Measurements from ENCODE around the gene NUP93.

DNA sequence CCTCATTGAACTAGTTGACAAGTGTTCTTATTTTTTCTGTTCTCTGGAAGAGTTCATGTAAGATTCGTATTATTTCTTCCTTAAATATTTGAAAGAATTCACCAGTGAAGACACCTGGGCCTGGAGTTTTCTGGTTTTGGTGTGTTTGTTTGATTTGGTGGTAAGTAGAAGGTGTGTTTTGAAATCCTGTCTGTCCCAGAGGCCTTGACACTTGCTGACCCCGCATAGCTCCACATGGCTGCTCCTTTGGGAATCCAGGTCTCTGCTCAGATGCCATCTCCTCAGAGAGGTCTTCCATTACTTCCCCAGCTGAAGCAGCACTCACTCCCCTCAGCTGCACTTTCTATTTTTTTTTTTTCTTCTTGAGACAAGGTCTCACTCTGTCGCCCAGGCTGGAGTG, 5.7 kb upstream of the NUP93 start:
- TF ChIP-seq RAD21 (IDR thresholded peaks at IDR 0.05; ENCODE audit: low read depth) (no peak), EZH2 (IDR thresholded peaks at IDR 0.05) (no peak), POLR2A (IDR thresholded peaks at IDR 0.05; ENCODE audit: borderline replicate concordance, extremely low read depth, insufficient read depth, insufficient read length) (no peak), POLR2AphosphoS5 (IDR thresholded peaks at IDR 0.05; ENCODE audit: low read depth, low read length) (no peak), EGR1 (IDR thresholded peaks at IDR 0.05; ENCODE audit: low read depth) (no peak)
- TF ChIP-seq, protein P1, sequence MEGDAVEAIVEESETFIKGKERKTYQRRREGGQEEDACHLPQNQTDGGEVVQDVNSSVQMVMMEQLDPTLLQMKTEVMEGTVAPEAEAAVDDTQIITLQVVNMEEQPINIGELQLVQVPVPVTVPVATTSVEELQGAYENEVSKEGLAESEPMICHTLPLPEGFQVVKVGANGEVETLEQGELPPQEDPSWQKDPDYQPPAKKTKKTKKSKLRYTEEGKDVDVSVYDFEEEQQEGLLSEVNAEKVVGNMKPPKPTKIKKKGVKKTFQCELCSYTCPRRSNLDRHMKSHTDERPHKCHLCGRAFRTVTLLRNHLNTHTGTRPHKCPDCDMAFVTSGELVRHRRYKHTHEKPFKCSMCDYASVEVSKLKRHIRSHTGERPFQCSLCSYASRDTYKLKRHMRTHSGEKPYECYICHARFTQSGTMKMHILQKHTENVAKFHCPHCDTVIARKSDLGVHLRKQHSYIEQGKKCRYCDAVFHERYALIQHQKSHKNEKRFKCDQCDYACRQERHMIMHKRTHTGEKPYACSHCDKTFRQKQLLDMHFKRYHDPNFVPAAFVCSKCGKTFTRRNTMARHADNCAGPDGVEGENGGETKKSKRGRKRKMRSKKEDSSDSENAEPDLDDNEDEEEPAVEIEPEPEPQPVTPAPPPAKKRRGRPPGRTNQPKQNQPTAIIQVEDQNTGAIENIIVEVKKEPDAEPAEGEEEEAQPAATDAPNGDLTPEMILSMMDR (IDR thresholded peaks at IDR 0.05 in 2 of 3, conservative IDR thresholded peaks at IDR 0.05 in 1 of 3; ENCODE audit: borderline replicate concordance in 1 of 3, insufficient read depth in 1 of 3, low read depth in 2 of 3, low read length in 2 of 3) = no peak
- TF ChIP-seq, protein P2, sequence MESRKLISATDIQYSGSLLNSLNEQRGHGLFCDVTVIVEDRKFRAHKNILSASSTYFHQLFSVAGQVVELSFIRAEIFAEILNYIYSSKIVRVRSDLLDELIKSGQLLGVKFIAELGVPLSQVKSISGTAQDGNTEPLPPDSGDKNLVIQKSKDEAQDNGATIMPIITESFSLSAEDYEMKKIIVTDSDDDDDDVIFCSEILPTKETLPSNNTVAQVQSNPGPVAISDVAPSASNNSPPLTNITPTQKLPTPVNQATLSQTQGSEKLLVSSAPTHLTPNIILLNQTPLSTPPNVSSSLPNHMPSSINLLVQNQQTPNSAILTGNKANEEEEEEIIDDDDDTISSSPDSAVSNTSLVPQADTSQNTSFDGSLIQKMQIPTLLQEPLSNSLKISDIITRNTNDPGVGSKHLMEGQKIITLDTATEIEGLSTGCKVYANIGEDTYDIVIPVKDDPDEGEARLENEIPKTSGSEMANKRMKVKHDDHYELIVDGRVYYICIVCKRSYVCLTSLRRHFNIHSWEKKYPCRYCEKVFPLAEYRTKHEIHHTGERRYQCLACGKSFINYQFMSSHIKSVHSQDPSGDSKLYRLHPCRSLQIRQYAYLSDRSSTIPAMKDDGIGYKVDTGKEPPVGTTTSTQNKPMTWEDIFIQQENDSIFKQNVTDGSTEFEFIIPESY (IDR thresholded peaks at IDR 0.05; ENCODE audit: extremely low read depth, insufficient replicate concordance, low read length) = no peak
- TF ChIP-seq, protein P3, sequence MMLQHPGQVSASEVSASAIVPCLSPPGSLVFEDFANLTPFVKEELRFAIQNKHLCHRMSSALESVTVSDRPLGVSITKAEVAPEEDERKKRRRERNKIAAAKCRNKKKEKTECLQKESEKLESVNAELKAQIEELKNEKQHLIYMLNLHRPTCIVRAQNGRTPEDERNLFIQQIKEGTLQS (IDR thresholded peaks at IDR 0.05) = no peak
- TF ChIP-seq, protein P4, sequence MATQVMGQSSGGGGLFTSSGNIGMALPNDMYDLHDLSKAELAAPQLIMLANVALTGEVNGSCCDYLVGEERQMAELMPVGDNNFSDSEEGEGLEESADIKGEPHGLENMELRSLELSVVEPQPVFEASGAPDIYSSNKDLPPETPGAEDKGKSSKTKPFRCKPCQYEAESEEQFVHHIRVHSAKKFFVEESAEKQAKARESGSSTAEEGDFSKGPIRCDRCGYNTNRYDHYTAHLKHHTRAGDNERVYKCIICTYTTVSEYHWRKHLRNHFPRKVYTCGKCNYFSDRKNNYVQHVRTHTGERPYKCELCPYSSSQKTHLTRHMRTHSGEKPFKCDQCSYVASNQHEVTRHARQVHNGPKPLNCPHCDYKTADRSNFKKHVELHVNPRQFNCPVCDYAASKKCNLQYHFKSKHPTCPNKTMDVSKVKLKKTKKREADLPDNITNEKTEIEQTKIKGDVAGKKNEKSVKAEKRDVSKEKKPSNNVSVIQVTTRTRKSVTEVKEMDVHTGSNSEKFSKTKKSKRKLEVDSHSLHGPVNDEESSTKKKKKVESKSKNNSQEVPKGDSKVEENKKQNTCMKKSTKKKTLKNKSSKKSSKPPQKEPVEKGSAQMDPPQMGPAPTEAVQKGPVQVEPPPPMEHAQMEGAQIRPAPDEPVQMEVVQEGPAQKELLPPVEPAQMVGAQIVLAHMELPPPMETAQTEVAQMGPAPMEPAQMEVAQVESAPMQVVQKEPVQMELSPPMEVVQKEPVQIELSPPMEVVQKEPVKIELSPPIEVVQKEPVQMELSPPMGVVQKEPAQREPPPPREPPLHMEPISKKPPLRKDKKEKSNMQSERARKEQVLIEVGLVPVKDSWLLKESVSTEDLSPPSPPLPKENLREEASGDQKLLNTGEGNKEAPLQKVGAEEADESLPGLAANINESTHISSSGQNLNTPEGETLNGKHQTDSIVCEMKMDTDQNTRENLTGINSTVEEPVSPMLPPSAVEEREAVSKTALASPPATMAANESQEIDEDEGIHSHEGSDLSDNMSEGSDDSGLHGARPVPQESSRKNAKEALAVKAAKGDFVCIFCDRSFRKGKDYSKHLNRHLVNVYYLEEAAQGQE (IDR thresholded peaks at IDR 0.05; ENCODE audit: low read depth) = no peak
- TF ChIP-seq, protein P5, sequence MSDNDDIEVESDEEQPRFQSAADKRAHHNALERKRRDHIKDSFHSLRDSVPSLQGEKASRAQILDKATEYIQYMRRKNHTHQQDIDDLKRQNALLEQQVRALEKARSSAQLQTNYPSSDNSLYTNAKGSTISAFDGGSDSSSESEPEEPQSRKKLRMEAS (IDR thresholded peaks at IDR 0.05) = no peak

All from HCT116 (cell line).